Neural progenitor cell (in vitro differentiated cells): ENCODE measurements around the gene PRXL2A. TPM values are rescaled to one million over a fixed set of nuclear protein-coding genes. Genes with fewer than 3 reads are reported as not detected.

Source experiments
- DNase-seq: peaks from one replicate; pipeline ENCODE4 v3.0.0-alpha.2; 2016; ENCODE audit warnings: low spot score
- H2AFZ ChIP-seq: fragments of 200-600 bp; sonication (generic); replicated peaks from 2 replicates; pipeline ENCODE4 v1.6.1; 2016; ENCODE audit warnings: antibody characterized with exemption
- H3F3A ChIP-seq: fragments of 200-600 bp; sonication (generic); 2 replicates; pipeline ENCODE4 v1.6.1; 2016; ENCODE audit warnings: antibody characterized with exemption, low read depth
- H3K27ac ChIP-seq: fragments of 200-600 bp; sonication (generic); 2 replicates; pipeline ENCODE4 v1.5.1; 2016; ENCODE audit warnings: mild to moderate bottlenecking
- H3K27me3 ChIP-seq: fragments of 200-600 bp; sonication (generic); 2 replicates; pipeline ENCODE4 v1.6.1; 2016; ENCODE audit warnings: mild to moderate bottlenecking, moderate library complexity
- H3K36me3 ChIP-seq: fragments of 200-600 bp; sonication (generic); 2 replicates; pipeline ENCODE4 v1.5.1; 2016
- H3K4me1 ChIP-seq: fragments of 200-600 bp; sonication (generic); 2 replicates; pipeline ENCODE4 v1.6.1; 2016; ENCODE audit warnings: mixed run types
- H3K4me2 ChIP-seq: fragments of 200-600 bp; sonication (generic); 2 replicates; pipeline ENCODE4 v1.6.1; 2016
- H3K4me3 ChIP-seq: fragments of 200-600 bp; sonication (generic); 2 replicates; pipeline ENCODE4 v1.5.1; 2016
- H3K79me2 ChIP-seq: fragments of 200-600 bp; sonication (generic); 2 replicates; pipeline ENCODE4 v1.6.1; 2016; ENCODE audit warnings: low read depth
- H3K9ac ChIP-seq: fragments of 200-600 bp; sonication (generic); 2 replicates; pipeline ENCODE4 v1.6.1; 2016
- H3K9me3 ChIP-seq: fragments of 200-600 bp; sonication (generic); 2 replicates; pipeline ENCODE4 v1.5.1; 2016; ENCODE audit warnings: low read depth
- H4K20me1 ChIP-seq: fragments of 200-600 bp; sonication (generic); 2 replicates; pipeline ENCODE4 v1.6.1; 2016; ENCODE audit warnings: low read depth
- H3K27ac Mint-ChIP-seq: 3 replicates; pipeline ENCODE4 v1.8.0; 2021; ENCODE audit warnings: mixed read lengths
- H3K27me3 Mint-ChIP-seq: 2 replicates; pipeline ENCODE4 v1.8.0; 2022; ENCODE audit warnings: low read depth, mild to moderate bottlenecking, inconsistent platforms, moderate library complexity, mixed read lengths; ENCODE audit not compliant: insufficient read depth
- H3K36me3 Mint-ChIP-seq: 3 replicates; pipeline ENCODE4 v1.8.0; 2021; ENCODE audit warnings: mixed read lengths
- H3K4me1 Mint-ChIP-seq: 3 replicates; pipeline ENCODE4 v1.8.0; 2021; ENCODE audit warnings: mixed read lengths
- H3K4me3 Mint-ChIP-seq: 3 replicates; pipeline ENCODE4 v1.8.0; 2021; ENCODE audit warnings: mild to moderate bottlenecking, moderate library complexity, mixed read lengths
- H3K9me3 Mint-ChIP-seq: 3 replicates; pipeline ENCODE4 v1.8.0; 2020; ENCODE audit warnings: mixed read lengths
- CTCF ChIP-seq: fragments of 200-600 bp; sonication (generic); IDR thresholded peaks from 2 replicates; pipeline ENCODE4 v1.5.1; 2017; ENCODE audit warnings: antibody characterized with exemption, mild to moderate bottlenecking
- EZH2 ChIP-seq: fragments of 200-600 bp; sonication (generic); IDR thresholded peaks from 2 replicates; pipeline ENCODE4 v1.6.1; 2017; ENCODE audit warnings: antibody characterized with exemption, mild to moderate bottlenecking, moderate library complexity
- EZH2phosphoT487 ChIP-seq: fragments of 200-600 bp; sonication (generic); IDR thresholded peaks from 2 replicates; pipeline ENCODE4 v1.6.1; 2017; ENCODE audit warnings: antibody characterized with exemption
- total RNA-seq: library from RNA; depleted of rRNA; stranded (reverse); fragments of >200 nt; gene quantifications from 2 replicates; pipeline ENCODE4 v1.2.3, GENCODE V29; 2015; ENCODE audit warnings: low replicate concordance

The PRXL2A gene
- total RNA-seq, 1 donor from 2014 or later = 107 TPM

GRCh38 chr10:80410578-80411145 is 2.3 kb downstream of the PRXL2A start:
- Mint-ChIP-seq H3K27ac (peak overlapping the region; percentile 15), H3K36me3 (peaks cover 25% of the 10 kb centered on the region), H3K4me3 (peak overlapping the region; percentile 48), H3K9me3 (no peaks in the 10 kb centered on the region), H3K27me3 (peaks cover 6% of the 10 kb centered on the region), H3K4me1 (peaks cover 74% of the 10 kb centered on the region)
- Histone ChIP-seq H3K27me3 (peaks cover 12% of the 10 kb centered on the region), H3K4me3 (no peak overlapping the region), H3K4me1 (peaks cover 72% of the 10 kb centered on the region), H3K9ac (no peak overlapping the region), H3F3A (peaks cover 5% of the 10 kb centered on the region), H4K20me1 (peaks cover 67% of the 10 kb centered on the region), H3K4me2 (peak overlapping the region; percentile 95), H3K27ac (no peak overlapping the region), H3K36me3 (no peaks in the 10 kb centered on the region), H3K79me2 (peaks cover 72% of the 10 kb centered on the region), H2AFZ (no peak overlapping the region), H3K9me3 (no peaks in the 10 kb centered on the region)
- DNase-seq = no peak
- TF ChIP-seq EZH2phosphoT487 (no peak), CTCF (no peak), EZH2 (no peak)

DNA sequence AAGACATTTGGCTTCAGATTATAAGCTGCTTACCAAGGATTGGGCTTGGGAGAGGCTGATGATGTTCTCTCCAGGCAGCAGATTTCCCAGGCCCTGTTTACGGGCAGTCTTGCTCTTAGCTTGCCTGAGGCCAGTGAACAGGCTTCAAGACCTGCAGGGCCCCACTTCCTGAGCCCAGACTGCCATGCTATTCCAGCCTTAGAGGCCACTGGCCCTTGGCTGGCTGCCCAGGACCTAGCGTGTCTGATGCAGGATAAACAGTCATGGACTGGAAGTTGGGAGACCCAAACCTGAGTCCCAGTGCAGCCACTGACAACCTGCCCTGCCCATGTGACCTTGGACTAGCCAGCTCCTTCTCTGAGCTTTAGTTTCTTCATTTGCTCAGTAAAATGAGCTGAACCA is 2.9 kb downstream of the PRXL2A start:
- Mint-ChIP-seq H3K4me1 (peaks cover 74% of the 10 kb centered on the region), H3K27me3 (peaks cover 6% of the 10 kb centered on the region), H3K4me3 (no peak overlapping the region), H3K36me3 (peaks cover 25% of the 10 kb centered on the region), H3K27ac (no peak overlapping the region), H3K9me3 (no peaks in the 10 kb centered on the region)
- no peak overlapping the region for H3K27ac ChIP-seq
- H3K4me2 ChIP-seq = no peak overlapping the region
- H3K4me1 ChIP-seq = peaks cover 74% of the 10 kb centered on the region
- peaks cover 78% of the 10 kb centered on the region for H3K79me2 ChIP-seq
- H3K9ac ChIP-seq = no peak overlapping the region
- H4K20me1 ChIP-seq = peaks cover 73% of the 10 kb centered on the region
- H3K4me3 ChIP-seq = no peak overlapping the region
- no peaks in the 10 kb centered on the region for H3K9me3 ChIP-seq
- no peaks in the 10 kb centered on the region for H3K36me3 ChIP-seq
- no peak for TF ChIP-seq EZH2
- no peak for TF ChIP-seq CTCF
- no peak for TF ChIP-seq EZH2phosphoT487
- no peak overlapping the region for H2AFZ ChIP-seq
- H3K27me3 ChIP-seq = peaks cover 12% of the 10 kb centered on the region
- H3F3A ChIP-seq = peaks cover 6% of the 10 kb centered on the region
- DNase-seq = no peak

- Histone ChIP-seq H3K4me2 (no peak overlapping the region), H3K36me3 (no peaks in the 10 kb centered on the region), H3K79me2 (peaks cover 83% of the 10 kb centered on the region), H3K27me3 (peaks cover 11% of the 10 kb centered on the region), H3K4me1 (peaks cover 78% of the 10 kb centered on the region), H3F3A (peaks cover 11% of the 10 kb centered on the region), H3K9me3 (no peaks in the 10 kb centered on the region), H3K27ac (no peak overlapping the region), H2AFZ (no peak overlapping the region), H4K20me1 (peaks cover 78% of the 10 kb centered on the region), H3K9ac (no peak overlapping the region), H3K4me3 (no peak overlapping the region)
- peaks cover 76% of the 10 kb centered on the region for H3K4me1 Mint-ChIP-seq
- no peaks in the 10 kb centered on the region for H3K9me3 Mint-ChIP-seq
- H3K27me3 Mint-ChIP-seq = peaks cover 5% of the 10 kb centered on the region
- H3K36me3 Mint-ChIP-seq = peaks cover 25% of the 10 kb centered on the region
- H3K27ac Mint-ChIP-seq = peak overlapping the region; percentile 19
- H3K4me3 Mint-ChIP-seq = no peak overlapping the region
- TF ChIP-seq EZH2 (no peak), CTCF (no peak), EZH2phosphoT487 (no peak)
- no peak for DNase-seq
These were observed 3.4 kb downstream of the PRXL2A start for GRCh38 chr10:80411681-80412220.
